Measurements from ENCODE around the gene GCN1.

GCN1 gene

GRCh38 chr12:120116792-120117651, 77.5 kb downstream of the GCN1 start:
- peak; percentile 96 for DNase-seq (ENCODE audit: low read depth)

- DNase-seq (ENCODE audit: low read depth) = no peak
Measured at GRCh38 chr12:120116441-120116791, 78.1 kb downstream of the GCN1 start, which contains the start of gene RAB35. TSS of gene RAB35 (minus strand) at chr12:120116753. CDS start at chr12:120116650, 103 bp downstream.

- DNase-seq (ENCODE audit: low read depth) = no peak
Measured at GRCh38 chr12:120115692-120116440, 78.6 kb downstream of the GCN1 start.

- DNase-seq (ENCODE audit: low read depth) = no peak
Measured at GRCh38 chr12:120115066-120115465, 79.4 kb downstream of the GCN1 start.

GRCh38 chr12:120110550-120111501, 83.7 kb downstream of the GCN1 start:
- DNase-seq (ENCODE audit: low read depth) = peak; percentile 14

GRCh38 chr12:120109570-120110267, 84.8 kb downstream of the GCN1 start:
- no peak for DNase-seq (ENCODE audit: low read depth)

GRCh38 chr12:120106151-120106550, 88.4 kb downstream of the GCN1 start:
- DNase-seq (ENCODE audit: low read depth) = no peak

- no peak for DNase-seq (ENCODE audit: low read depth)
Measured at GRCh38 chr12:120103371-120103770, 91.1 kb downstream of the GCN1 start.

- DNase-seq (ENCODE audit: low read depth) = no peak
Measured at GRCh38 chr12:120103044-120103338, 91.5 kb downstream of the GCN1 start.

GRCh38 chr12:120102189-120103043, 92.1 kb downstream of the GCN1 start:
- DNase-seq (ENCODE audit: low read depth) = no peak

GRCh38 chr12:120101617-120102016, 92.9 kb downstream of the GCN1 start:
- no peak for DNase-seq (ENCODE audit: low read depth)

GRCh38 chr12:120101182-120101581, 93.3 kb downstream of the GCN1 start:
- DNase-seq (ENCODE audit: low read depth) = no peak

GRCh38 chr12:120100630-120101029, 93.9 kb downstream of the GCN1 start:
- no peak for DNase-seq (ENCODE audit: low read depth)

- DNase-seq (ENCODE audit: low read depth) = no peak
Measured at GRCh38 chr12:120099738-120100137, 94.8 kb downstream of the GCN1 start.

GRCh38 chr12:120098756-120099470, 95.6 kb downstream of the GCN1 start:
- no peak for DNase-seq (ENCODE audit: low read depth)

GRCh38 chr12:120096671-120097202, 97.8 kb downstream of the GCN1 start:
- DNase-seq (ENCODE audit: low read depth) = no peak

GRCh38 chr12:120095736-120096135, 98.8 kb downstream of the GCN1 start:
- DNase-seq (ENCODE audit: low read depth) = no peak

GRCh38 chr12:120095331-120095730, 99.2 kb downstream of the GCN1 start:
- no peak for DNase-seq (ENCODE audit: low read depth)

- no peak for DNase-seq (ENCODE audit: low read depth)
Measured at GRCh38 chr12:120094485-120094884, 100.0 kb downstream of the GCN1 start.
